Muscle layer of colon (tissue), 2 donors: ENCODE results near the gene FKBP5.

Source experiments
- H3K27ac ChIP-seq: one replicate; pipeline ENCODE4 v1.7.0; 2013; ENCODE audit warnings: low read depth, mild to moderate bottlenecking, low read length, moderate library complexity
- H3K27me3 ChIP-seq, 2 donors: one replicate each; pipeline ENCODE4 v1.7.0; 2013; ENCODE audit warnings: low read length in 2 of 2, mild to moderate bottlenecking in 2 of 2; ENCODE audit not compliant: insufficient read depth in 2 of 2, control insufficient read depth in 1 of 2
- H3K36me3 ChIP-seq: one replicate; pipeline ENCODE4 v1.7.0; 2013; ENCODE audit warnings: mild to moderate bottlenecking, low read length; ENCODE audit not compliant: insufficient read depth
- H3K4me1 ChIP-seq: one replicate; pipeline ENCODE4 v1.7.0; 2013; ENCODE audit warnings: mild to moderate bottlenecking, low read length; ENCODE audit not compliant: insufficient read depth
- H3K4me3 ChIP-seq, 2 donors: one replicate each; pipeline ENCODE4 v1.7.0; 2013; ENCODE audit warnings: low read length in 2 of 2, low read depth in 1 of 2, mild to moderate bottlenecking in 1 of 2, moderate library complexity in 1 of 2
- H3K9ac ChIP-seq: one replicate; pipeline ENCODE4 v1.7.0; 2013; ENCODE audit warnings: low read length
- H3K9me3 ChIP-seq: one replicate; pipeline ENCODE4 v1.7.0; 2013; ENCODE audit warnings: mild to moderate bottlenecking, low read length
- donor health status: abdominal sarcoma.
- donor health status: Adenocarcinoma of cecum.

The FKBP5 gene

GRCh38 chr6:35624341-35625070 is 64.2 kb downstream of the FKBP5 start:
- Histone ChIP-seq H3K27ac (no peak overlapping the region), H3K36me3 (peaks cover 19% of the 10 kb centered on the region), H3K27me3 (no peaks in the 10 kb centered on the region), H3K9ac (no peak overlapping the region), H3K9me3 (no peaks in the 10 kb centered on the region), H3K4me3 (no peak overlapping the region), H3K4me1 (no peaks in the 10 kb centered on the region)

GRCh38 chr6:35622283-35622682 is 66.4 kb downstream of the FKBP5 start:
- H3K4me3 ChIP-seq = no peak overlapping the region
- peaks cover 34% of the 10 kb centered on the region for H3K36me3 ChIP-seq
- no peak overlapping the region for H3K27ac ChIP-seq
- no peaks in the 10 kb centered on the region for H3K27me3 ChIP-seq
- H3K4me1 ChIP-seq = no peaks in the 10 kb centered on the region
- no peaks in the 10 kb centered on the region for H3K9me3 ChIP-seq
- H3K9ac ChIP-seq = no peak overlapping the region

GRCh38 chr6:35620706-35621105 is 68.0 kb downstream of the FKBP5 start:
- no peak overlapping the region for H3K27ac ChIP-seq
- no peaks in the 10 kb centered on the region for H3K4me1 ChIP-seq
- H3K4me3 ChIP-seq = no peak overlapping the region
- H3K36me3 ChIP-seq = peaks cover 40% of the 10 kb centered on the region
- no peaks in the 10 kb centered on the region for H3K9me3 ChIP-seq
- H3K27me3 ChIP-seq = no peaks in the 10 kb centered on the region
- H3K9ac ChIP-seq = no peak overlapping the region

GRCh38 chr6:35613762-35614161 is 75.0 kb downstream of the FKBP5 start:
- H3K36me3 ChIP-seq = peaks cover 30% of the 10 kb centered on the region
- no peak overlapping the region for H3K4me3 ChIP-seq
- H3K27ac ChIP-seq = no peak overlapping the region
- no peak overlapping the region for H3K9ac ChIP-seq
- no peaks in the 10 kb centered on the region for H3K9me3 ChIP-seq
- no peaks in the 10 kb centered on the region for H3K4me1 ChIP-seq
- H3K27me3 ChIP-seq = no peaks in the 10 kb centered on the region

- Histone ChIP-seq H3K4me1 (no peaks in the 10 kb centered on the region), H3K27me3 (no peaks in the 10 kb centered on the region), H3K36me3 (peaks cover 12% of the 10 kb centered on the region), H3K9ac (no peak overlapping the region), H3K9me3 (no peaks in the 10 kb centered on the region), H3K4me3 (no peak overlapping the region), H3K27ac (no peak overlapping the region)
Measured at GRCh38 chr6:35611240-35611639, 77.5 kb downstream of the FKBP5 start.

- Histone ChIP-seq H3K27me3 (no peaks in the 10 kb centered on the region), H3K4me3 (no peak overlapping the region), H3K4me1 (no peaks in the 10 kb centered on the region), H3K36me3 (peaks cover 12% of the 10 kb centered on the region), H3K27ac (no peak overlapping the region), H3K9me3 (no peaks in the 10 kb centered on the region), H3K9ac (no peak overlapping the region)
Measured at GRCh38 chr6:35610830-35611229, 77.9 kb downstream of the FKBP5 start.

- H3K27ac ChIP-seq = no peak overlapping the region
Measured at GRCh38 chr6:35609588-35609987, 79.1 kb downstream of the FKBP5 start.

GRCh38 chr6:35607517-35608233 is 81.0 kb downstream of the FKBP5 start:
- H3K4me3 ChIP-seq = no peak overlapping the region
- no peaks in the 10 kb centered on the region for H3K27me3 ChIP-seq
- H3K27ac ChIP-seq = no peak overlapping the region
- H3K9ac ChIP-seq = no peak overlapping the region
- peaks cover 12% of the 10 kb centered on the region for H3K36me3 ChIP-seq
- H3K4me1 ChIP-seq = peaks cover 6% of the 10 kb centered on the region
- no peaks in the 10 kb centered on the region for H3K9me3 ChIP-seq

More at GRCh38 chr6:35609588-35609987, 79.1 kb downstream of the FKBP5 start:
- Histone ChIP-seq H3K36me3 (peaks cover 12% of the 10 kb centered on the region), H3K9me3 (no peaks in the 10 kb centered on the region), H3K4me1 (no peaks in the 10 kb centered on the region), H3K4me3 (no peak overlapping the region), H3K27me3 (no peaks in the 10 kb centered on the region), H3K9ac (no peak overlapping the region)

GRCh38 chr6:35605600-35605999 is 83.1 kb downstream of the FKBP5 start:
- Histone ChIP-seq H3K27ac (no peak overlapping the region), H3K4me3 (no peak overlapping the region), H3K9ac (no peak overlapping the region), H3K9me3 (no peaks in the 10 kb centered on the region), H3K36me3 (no peaks in the 10 kb centered on the region), H3K4me1 (peaks cover 26% of the 10 kb centered on the region), H3K27me3 (no peaks in the 10 kb centered on the region)

- Histone ChIP-seq H3K9ac (peak overlapping the region; percentile 60), H3K36me3 (no peaks in the 10 kb centered on the region), H3K9me3 (no peaks in the 10 kb centered on the region), H3K4me1 (peaks cover 35% of the 10 kb centered on the region), H3K27me3 (no peaks in the 10 kb centered on the region), H3K27ac (peak overlapping the region; percentile 82), H3K4me3 (no peak overlapping the region)
Measured at GRCh38 chr6:35603326-35604202, 85.2 kb downstream of the FKBP5 start.
